ENCODE measurements around the gene CFAP99. TPM values are rescaled to one million over a fixed set of nuclear protein-coding genes. Genes with fewer than 3 reads are reported as not detected.
A peak's percentile ranks its signal among the peaks of the same experiment; 100 is the strongest.

CFAP99 gene
- total RNA-seq, 2 donors from 2014 or later = not detected

DNA sequence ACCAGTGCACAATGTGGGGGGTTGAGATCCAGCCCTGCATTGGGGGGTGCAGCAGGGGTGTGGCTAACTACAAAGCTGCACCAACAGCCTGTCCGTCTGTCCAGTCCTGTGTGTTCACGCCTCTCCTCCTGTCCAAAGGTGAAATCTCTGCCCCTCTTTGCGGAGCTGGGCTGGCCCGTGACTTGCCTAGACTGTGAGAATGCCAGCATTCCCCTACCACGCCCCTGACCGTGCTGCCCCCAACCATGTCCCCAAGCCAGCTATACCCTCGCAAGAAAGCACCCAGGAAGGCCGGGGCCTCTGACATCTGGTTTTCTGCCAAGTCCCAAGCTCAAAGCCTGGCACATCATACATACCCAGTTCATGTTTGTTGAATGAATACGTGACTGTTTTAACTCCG is 19.5 kb upstream of the CFAP99 start:
- Histone ChIP-seq H3K36me3 (no peaks in the 10 kb centered on the region), H3K4me1 (peaks cover 0 to 18% of the 10 kb centered on the region in 2 donors), H3K27me3 (no peaks in the 10 kb centered on the region), H3K27ac (no peak overlapping the region), H3K4me3 (no peak overlapping the region), H3K9me3 (no peaks in the 10 kb centered on the region)
- TF ChIP-seq, protein P1, sequence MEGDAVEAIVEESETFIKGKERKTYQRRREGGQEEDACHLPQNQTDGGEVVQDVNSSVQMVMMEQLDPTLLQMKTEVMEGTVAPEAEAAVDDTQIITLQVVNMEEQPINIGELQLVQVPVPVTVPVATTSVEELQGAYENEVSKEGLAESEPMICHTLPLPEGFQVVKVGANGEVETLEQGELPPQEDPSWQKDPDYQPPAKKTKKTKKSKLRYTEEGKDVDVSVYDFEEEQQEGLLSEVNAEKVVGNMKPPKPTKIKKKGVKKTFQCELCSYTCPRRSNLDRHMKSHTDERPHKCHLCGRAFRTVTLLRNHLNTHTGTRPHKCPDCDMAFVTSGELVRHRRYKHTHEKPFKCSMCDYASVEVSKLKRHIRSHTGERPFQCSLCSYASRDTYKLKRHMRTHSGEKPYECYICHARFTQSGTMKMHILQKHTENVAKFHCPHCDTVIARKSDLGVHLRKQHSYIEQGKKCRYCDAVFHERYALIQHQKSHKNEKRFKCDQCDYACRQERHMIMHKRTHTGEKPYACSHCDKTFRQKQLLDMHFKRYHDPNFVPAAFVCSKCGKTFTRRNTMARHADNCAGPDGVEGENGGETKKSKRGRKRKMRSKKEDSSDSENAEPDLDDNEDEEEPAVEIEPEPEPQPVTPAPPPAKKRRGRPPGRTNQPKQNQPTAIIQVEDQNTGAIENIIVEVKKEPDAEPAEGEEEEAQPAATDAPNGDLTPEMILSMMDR (IDR thresholded peaks at IDR 0.05) = no peak
- no peak for DNase-seq (ENCODE audit: low spot score)

GRCh38 chr4:2399631-2400190 is 19.0 kb upstream of the CFAP99 start:
- Histone ChIP-seq H3K9me3 (no peaks in the 10 kb centered on the region), H3K27me3 (no peaks in the 10 kb centered on the region), H3K4me1 (peaks cover 0 to 18% of the 10 kb centered on the region in 2 donors), H3K27ac (no peak overlapping the region), H3K36me3 (no peaks in the 10 kb centered on the region), H3K4me3 (no peak overlapping the region)
- DNase-seq (ENCODE audit: low spot score) = no peak
- TF ChIP-seq, protein P1 (IDR thresholded peaks at IDR 0.05) = no peak

DNA sequence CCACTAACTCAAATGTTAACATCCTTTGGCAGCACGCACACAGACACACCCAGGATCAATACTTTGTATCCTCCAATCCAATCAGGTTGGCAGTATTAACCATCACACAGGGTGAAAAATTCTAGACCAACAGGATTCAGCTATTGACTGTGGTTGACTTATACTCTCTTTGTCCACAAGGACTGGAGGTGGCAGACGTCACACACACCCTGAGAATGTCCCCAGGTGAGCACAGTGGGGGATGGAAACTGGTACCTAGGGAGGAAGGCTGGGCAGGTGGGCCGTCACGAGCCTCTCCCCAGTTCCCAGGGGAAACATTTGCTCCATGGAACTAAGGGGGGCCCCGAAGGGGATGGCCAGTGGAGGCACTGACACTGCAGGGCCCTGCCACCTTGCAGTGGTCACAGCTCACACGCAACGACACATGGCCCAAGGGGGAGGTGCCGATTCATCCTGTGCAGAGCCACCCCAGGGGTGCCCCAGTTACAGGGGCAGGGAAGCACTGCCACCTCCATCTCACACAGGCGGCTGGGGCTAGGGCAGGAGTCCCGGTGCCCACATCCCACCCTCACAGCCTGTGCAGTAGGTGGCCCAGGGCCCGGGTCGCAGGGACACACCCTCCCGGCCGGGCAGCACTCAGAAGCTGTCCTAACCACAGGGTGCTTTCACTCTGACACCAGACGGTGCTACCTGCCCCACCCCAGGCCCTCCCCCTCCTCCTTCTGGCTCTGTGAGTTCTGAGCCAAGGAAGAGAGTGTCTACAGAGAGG is 17.7 kb upstream of the CFAP99 start:
- Histone ChIP-seq H3K27me3 (no peaks in the 10 kb centered on the region), H3K4me3 (no peak overlapping the region), H3K9me3 (no peaks in the 10 kb centered on the region), H3K27ac (no peak overlapping the region), H3K4me1 (peaks cover 0 to 18% of the 10 kb centered on the region in 2 donors), H3K36me3 (no peaks in the 10 kb centered on the region)
- DNase-seq (ENCODE audit: low spot score) = no peak
- TF ChIP-seq, protein P1 (IDR thresholded peaks at IDR 0.05) = no peak

GRCh38 chr4:2401610-2401983 is 17.2 kb upstream of the CFAP99 start:
- Histone ChIP-seq H3K4me1 (peaks cover 0 to 18% of the 10 kb centered on the region in 2 donors), H3K36me3 (no peaks in the 10 kb centered on the region), H3K27ac (no peak overlapping the region), H3K4me3 (peak overlapping the region in 1 of 2 donors; percentile 44), H3K9me3 (no peaks in the 10 kb centered on the region), H3K27me3 (no peaks in the 10 kb centered on the region)
- no peak for DNase-seq (ENCODE audit: low spot score)
- TF ChIP-seq, protein P1 (IDR thresholded peaks at IDR 0.05) = no peak

DNA sequence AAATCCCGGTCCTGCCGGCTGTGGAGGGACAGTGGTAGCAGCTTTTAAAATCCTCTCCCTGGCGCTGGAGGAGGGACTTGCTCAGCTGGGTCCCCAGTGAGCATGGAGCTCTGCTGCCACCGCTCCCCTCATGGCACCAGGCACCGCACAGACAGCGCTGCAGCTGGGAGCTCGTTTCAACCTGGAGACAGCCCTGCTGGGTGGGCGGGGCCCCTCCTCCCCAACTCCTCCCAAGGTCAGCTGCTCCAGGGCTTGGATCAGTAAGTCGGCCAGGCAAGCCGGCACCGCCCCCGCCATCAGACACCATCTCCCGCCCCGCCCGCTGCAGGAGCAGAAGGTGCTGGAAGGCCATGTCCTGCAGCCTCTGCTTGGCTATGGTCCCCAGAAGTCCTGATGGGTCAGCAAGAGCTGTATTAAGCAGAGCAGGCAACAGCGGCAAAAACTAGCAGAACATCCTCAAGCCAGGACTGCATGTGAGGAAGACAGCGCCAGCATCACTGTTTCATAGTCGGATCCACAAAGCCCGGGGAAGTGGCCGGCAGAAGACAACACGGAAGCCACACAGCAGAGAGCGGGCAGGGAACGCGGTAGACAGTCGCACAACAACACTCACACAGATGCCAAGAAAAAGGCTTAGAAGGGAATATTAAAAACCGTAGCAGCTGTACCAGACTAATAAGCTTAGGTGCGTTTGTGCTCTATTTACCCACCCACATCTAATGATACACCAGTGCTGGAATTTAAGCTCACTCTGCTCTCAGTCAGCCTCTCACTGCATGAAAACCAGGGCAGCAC is 16.5 kb upstream of the CFAP99 start:
- TF ChIP-seq, protein P1 (IDR thresholded peaks at IDR 0.05) = no peak
- Histone ChIP-seq H3K27ac (no peak overlapping the region), H3K27me3 (no peaks in the 10 kb centered on the region), H3K9me3 (no peaks in the 10 kb centered on the region), H3K36me3 (no peaks in the 10 kb centered on the region), H3K4me1 (peaks cover 0 to 18% of the 10 kb centered on the region in 2 donors), H3K4me3 (peak overlapping the region; percentile 12 to 44)
- DNase-seq (ENCODE audit: low spot score) = peak; percentile 68
